Left ventricle myocardium inferior (tissue), 1 donor: ENCODE measurements around the gene TNFAIP3. TPM values are rescaled to one million over a fixed set of nuclear protein-coding genes. Genes with fewer than 3 reads are reported as not detected.

Experiments
- DNase-seq: peaks from one replicate; pipeline ENCODE4 v3.0.0-alpha.2; 2020
- H3K27ac ChIP-seq: fragments of 200-600 bp; replicated peaks from 2 replicates; pipeline ENCODE4 v1.8.0; 2021
- H3K27me3 ChIP-seq: fragments of 200-600 bp; 2 replicates; pipeline ENCODE4 v1.8.0; 2021; ENCODE audit warnings: low read depth
- H3K36me3 ChIP-seq: fragments of 200-600 bp; 2 replicates; pipeline ENCODE4 v1.8.0; 2021
- H3K4me1 ChIP-seq: fragments of 200-600 bp; 2 replicates; pipeline ENCODE4 v1.8.0; 2021
- H3K4me3 ChIP-seq: fragments of 200-600 bp; 2 replicates; pipeline ENCODE4 v1.8.0; 2021; ENCODE audit warnings: mild to moderate bottlenecking, moderate library complexity
- H3K9me3 ChIP-seq: fragments of 200-600 bp; replicated peaks from 2 replicates; pipeline ENCODE4 v1.8.0; 2021
- CTCF ChIP-seq: fragments of 200-600 bp; IDR thresholded peaks from 2 replicates; pipeline ENCODE4 v1.8.0; 2021; ENCODE audit warnings: antibody characterized with exemption, mild to moderate bottlenecking, borderline replicate concordance
- intact Hi-C: fragments of 100-400 bp; cut with micrococcal nuclease; formaldehyde crosslinking; loops from one replicate; pipeline ENCODE4 v1.11.0; 2022
- total RNA-seq: library from RNA; stranded (reverse); fragmentation: NEBNext Ultra II Directional; extraction: Animal tissue kit (Norgen Biotek cat#: 25700); gene quantifications from one replicate; pipeline ENCODE4 v1.2.1, GENCODE V29; 2021
- donor health status: DM: no; HTN: yes; CAD: no; lungs with severe emphysema.

The TNFAIP3 gene
- total RNA-seq, 1 donor from 2014 or later, result 7.0 TPM

GRCh38 chr6:137827977-137828810, 38.9 kb upstream of the TNFAIP3 start:
- no peak overlapping the region for H3K27ac ChIP-seq
- intact Hi-C loops, result no loop called here
- no peak for TF ChIP-seq CTCF
- H3K4me3 ChIP-seq, result no peak overlapping the region
- DNase-seq, result no peak
- H3K36me3 ChIP-seq, result no peaks in the 10 kb centered on the region
- H3K9me3 ChIP-seq, result peaks cover 6% of the 10 kb centered on the region
- H3K4me1 ChIP-seq, result peaks cover 12% of the 10 kb centered on the region
- H3K27me3 ChIP-seq, result no peaks in the 10 kb centered on the region

GRCh38 chr6:137829641-137830083, 37.4 kb upstream of the TNFAIP3 start:
- peaks cover 1% of the 10 kb centered on the region for H3K4me1 ChIP-seq
- H3K27me3 ChIP-seq, result no peaks in the 10 kb centered on the region
- intact Hi-C loops, result no loop called here
- no peak for TF ChIP-seq CTCF
- no peaks in the 10 kb centered on the region for H3K36me3 ChIP-seq
- no peak for DNase-seq
- peaks cover 6% of the 10 kb centered on the region for H3K9me3 ChIP-seq
- H3K4me3 ChIP-seq, result no peak overlapping the region
- H3K27ac ChIP-seq, result no peak overlapping the region

- Histone ChIP-seq H3K36me3 (no peaks in the 10 kb centered on the region), H3K9me3 (peaks cover 6% of the 10 kb centered on the region), H3K4me1 (no peaks in the 10 kb centered on the region), H3K4me3 (no peak overlapping the region), H3K27me3 (no peaks in the 10 kb centered on the region), H3K27ac (no peak overlapping the region)
- DNase-seq, result no peak
- TF ChIP-seq CTCF, result no peak
- intact Hi-C loops, result no loop called here
Observed at GRCh38 chr6:137830511-137830911, 36.5 kb upstream of the TNFAIP3 start.

- no peaks in the 10 kb centered on the region for H3K27me3 ChIP-seq
- no peak for TF ChIP-seq CTCF
- no peaks in the 10 kb centered on the region for H3K4me1 ChIP-seq
- no peak for DNase-seq
- no peaks in the 10 kb centered on the region for H3K9me3 ChIP-seq
- H3K36me3 ChIP-seq, result no peaks in the 10 kb centered on the region
- H3K27ac ChIP-seq, result no peak overlapping the region
- intact Hi-C loops, result no loop called here
- H3K4me3 ChIP-seq, result no peak overlapping the region
Observed at GRCh38 chr6:137832110-137832509, 34.9 kb upstream of the TNFAIP3 start.

- peaks cover 22% of the 10 kb centered on the region for H3K9me3 ChIP-seq
- intact Hi-C loops, result no loop called here
- no peak overlapping the region for H3K27ac ChIP-seq
- H3K4me1 ChIP-seq, result no peaks in the 10 kb centered on the region
- TF ChIP-seq CTCF, result no peak
- no peaks in the 10 kb centered on the region for H3K36me3 ChIP-seq
- DNase-seq, result no peak
- H3K4me3 ChIP-seq, result no peak overlapping the region
- H3K27me3 ChIP-seq, result no peaks in the 10 kb centered on the region
Observed at GRCh38 chr6:137834508-137834907, 32.6 kb upstream of the TNFAIP3 start.
